Peyer's patch (tissue), 4 donors: ENCODE data around the gene CETP.

ENCODE experiments used
- POLR2A ChIP-seq, 2 donors: fragments of 450-650 bp; IDR thresholded peaks; one replicate each; pipeline ENCODE4 v1.5.1; 2017; ENCODE audit warnings: antibody characterized with exemption in 2 of 2, mild to moderate bottlenecking in 2 of 2, moderate library complexity in 2 of 2
- TF ChIP-seq, protein P1 (sequence below), 6 experiments: fragments of 450-650 bp in 4 of 6; fragments of 200-600 bp in 2 of 6; sonication (generic) in 1 of 6; IDR thresholded peaks; one replicate each; pipeline ENCODE4 v1.5.1; 2017 to 2019; ENCODE audit warnings: antibody characterized with exemption in 6 of 6, mild to moderate bottlenecking in 3 of 6, moderate library complexity in 1 of 6

DNA sequence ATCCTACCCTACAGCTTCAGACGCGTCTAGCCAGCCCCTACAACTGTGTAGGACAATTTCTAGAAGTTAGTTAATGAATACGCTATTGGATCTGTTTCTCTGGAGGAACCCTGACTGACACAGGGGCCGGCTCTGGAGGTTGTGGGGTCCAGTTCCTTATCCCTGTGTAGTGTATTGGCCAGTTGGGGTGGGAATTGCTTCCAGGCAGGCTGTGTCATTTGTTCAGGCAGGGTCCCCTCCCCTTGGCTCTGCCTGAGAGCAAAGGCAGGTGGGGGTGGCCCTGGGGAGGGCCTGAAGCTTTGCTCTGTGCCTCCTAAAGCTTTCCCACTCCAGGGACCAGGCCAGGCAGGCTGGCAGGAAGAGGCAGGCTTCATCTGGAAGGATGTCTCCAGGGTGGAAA is 11.7 kb upstream of the CETP start:
- TF ChIP-seq, protein P1, sequence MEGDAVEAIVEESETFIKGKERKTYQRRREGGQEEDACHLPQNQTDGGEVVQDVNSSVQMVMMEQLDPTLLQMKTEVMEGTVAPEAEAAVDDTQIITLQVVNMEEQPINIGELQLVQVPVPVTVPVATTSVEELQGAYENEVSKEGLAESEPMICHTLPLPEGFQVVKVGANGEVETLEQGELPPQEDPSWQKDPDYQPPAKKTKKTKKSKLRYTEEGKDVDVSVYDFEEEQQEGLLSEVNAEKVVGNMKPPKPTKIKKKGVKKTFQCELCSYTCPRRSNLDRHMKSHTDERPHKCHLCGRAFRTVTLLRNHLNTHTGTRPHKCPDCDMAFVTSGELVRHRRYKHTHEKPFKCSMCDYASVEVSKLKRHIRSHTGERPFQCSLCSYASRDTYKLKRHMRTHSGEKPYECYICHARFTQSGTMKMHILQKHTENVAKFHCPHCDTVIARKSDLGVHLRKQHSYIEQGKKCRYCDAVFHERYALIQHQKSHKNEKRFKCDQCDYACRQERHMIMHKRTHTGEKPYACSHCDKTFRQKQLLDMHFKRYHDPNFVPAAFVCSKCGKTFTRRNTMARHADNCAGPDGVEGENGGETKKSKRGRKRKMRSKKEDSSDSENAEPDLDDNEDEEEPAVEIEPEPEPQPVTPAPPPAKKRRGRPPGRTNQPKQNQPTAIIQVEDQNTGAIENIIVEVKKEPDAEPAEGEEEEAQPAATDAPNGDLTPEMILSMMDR (IDR thresholded peaks at IDR 0.05) = no peak
- no peak for TF ChIP-seq POLR2A (IDR thresholded peaks at IDR 0.05)
